ENCODE measurements around the gene MPV17.
"Not testable (repeated sequence)": the region's sequence is repeated elsewhere in the genome, so short reads cannot be mapped to it uniquely, and the experiment has no call there.

The MPV17 gene

DNA sequence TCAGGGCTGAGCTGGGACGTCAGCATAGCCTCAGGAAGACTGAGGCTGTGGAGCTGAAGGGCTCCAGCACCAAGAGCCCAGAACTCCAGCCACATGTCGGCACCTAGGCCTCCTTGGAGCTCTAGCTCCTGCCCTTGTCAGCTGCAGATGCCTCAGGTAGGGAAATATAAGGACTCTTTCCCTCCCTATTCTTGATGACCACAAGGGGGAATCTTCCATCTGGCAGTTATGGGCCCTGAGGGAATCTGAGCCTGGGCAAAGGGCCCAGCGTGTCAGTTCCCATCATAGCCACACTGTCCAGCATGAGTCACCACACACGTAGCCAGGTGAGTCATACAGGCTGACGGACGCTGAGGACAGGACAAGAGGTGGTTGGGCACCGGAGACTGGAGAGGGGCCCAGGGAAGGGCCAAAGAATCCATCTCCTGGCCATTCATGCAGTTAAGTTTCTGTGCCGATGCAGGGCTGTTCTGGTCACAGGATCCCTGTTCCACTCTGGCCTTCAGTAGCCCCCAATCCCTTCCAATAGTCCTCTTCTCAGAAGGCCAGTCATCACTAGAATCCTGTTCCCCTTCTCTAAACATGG lies 1.8 kb downstream of the MPV17 start:
- no peak overlapping the region for H3K18ac ChIP-seq (ENCODE audit: low read length)
- no peak overlapping the region for H3K27ac ChIP-seq (replicated peaks; ENCODE audit: low read length)
- DNase-seq (ENCODE audit: low spot score) = no peak
- H3K23ac ChIP-seq (ENCODE audit: low read depth, low read length, poor library complexity) = no peak overlapping the region
- no peak overlapping the region for H2BK5ac ChIP-seq (ENCODE audit: low read length)
- no peak overlapping the region for H3K14ac ChIP-seq (ENCODE audit: low read length)
- H3K4ac ChIP-seq (ENCODE audit: low read length) = no peak overlapping the region
- peaks cover 6 to 12% of the 10 kb centered on the region in 2 donors for H3K4me1 ChIP-seq (ENCODE audit: control insufficient read depth in 2 of 2, insufficient read depth in 1 of 2, low read depth in 1 of 2, low read length in 2 of 2)
- no peak overlapping the region for H2AK5ac ChIP-seq (ENCODE audit: low read depth, low read length)
- no peak overlapping the region for H2BK15ac ChIP-seq (ENCODE audit: low read length)
- WGBS, 2 donors (ENCODE audit: extremely low coverage in 2 of 2, insufficient read length in 2 of 2, insufficient replicate concordance in 1 of 2) = no CpG with 5 or more reads among the region's 8 CpGs
- H2BK120ac ChIP-seq (ENCODE audit: low read depth, low read length) = no peak overlapping the region
- H3K9ac ChIP-seq (ENCODE audit: low read depth, low read length, poor library complexity) = no peak overlapping the region
- no peak overlapping the region for H4K8ac ChIP-seq (ENCODE audit: low read depth, low read length)
- H3K36me3 ChIP-seq (replicated peaks in 1 of 2; ENCODE audit: control insufficient read depth in 2 of 2, insufficient read depth in 2 of 2, low read length in 2 of 2) = peaks cover 4 to 21% of the 10 kb centered on the region in 2 donors
- no peaks in the 10 kb centered on the region for H3K27me3 ChIP-seq (ENCODE audit: control insufficient read depth in 3 of 3, insufficient read depth in 3 of 3, low read depth in 1 of 3, low read length in 3 of 3)
- no peak overlapping the region for H3K4me2 ChIP-seq (ENCODE audit: insufficient read depth, low read length, poor library complexity, severe bottlenecking)
- H2AFZ ChIP-seq (ENCODE audit: low read length) = no peak overlapping the region
- H3K4me3 ChIP-seq (ENCODE audit: low read length in 2 of 2) = peak overlapping the region in 1 of 2 donors; percentile 11
- no peaks in the 10 kb centered on the region for H3K9me3 ChIP-seq (replicated peaks in 1 of 2; ENCODE audit: control insufficient read depth in 2 of 2, insufficient read depth in 1 of 2, low read depth in 1 of 2, low read length in 2 of 2)
- no peak overlapping the region for H2BK12ac ChIP-seq (ENCODE audit: low read length)
- no peak overlapping the region for H4K91ac ChIP-seq (ENCODE audit: low read depth, low read length, poor library complexity)
- H3K79me1 ChIP-seq (ENCODE audit: low read depth, low read length) = peaks cover 2% of the 10 kb centered on the region

DNA sequence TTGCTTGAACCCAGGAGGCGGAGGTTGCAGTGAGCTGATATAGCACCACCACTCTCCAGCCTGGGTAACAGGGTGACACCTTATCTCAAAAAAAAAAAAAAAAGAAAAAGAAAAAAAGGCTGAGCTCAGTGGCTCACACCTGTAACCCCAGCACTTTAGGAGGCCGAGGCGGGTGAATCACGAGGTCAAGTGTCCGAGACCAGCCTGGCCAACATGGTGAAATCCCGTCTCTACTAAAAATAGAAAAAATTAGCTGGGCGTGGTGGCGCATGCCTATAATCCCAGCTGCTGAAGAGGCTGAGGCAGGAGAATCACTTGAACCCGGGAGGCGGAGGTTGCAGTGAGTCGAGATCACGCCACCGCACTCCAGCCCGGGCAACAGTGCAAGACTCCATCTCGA lies 3.1 kb downstream of the MPV17 start:
- not testable (repeated sequence) for H3K23ac ChIP-seq (ENCODE audit: low read depth, low read length, poor library complexity); H3K18ac ChIP-seq (ENCODE audit: low read length); H3K27ac ChIP-seq (replicated peaks; ENCODE audit: low read length); H2BK15ac ChIP-seq (ENCODE audit: low read length); H2AFZ ChIP-seq (ENCODE audit: low read length); DNase-seq (ENCODE audit: low spot score); H2BK5ac ChIP-seq (ENCODE audit: low read length); H4K91ac ChIP-seq (ENCODE audit: low read depth, low read length, poor library complexity); H3K9ac ChIP-seq (ENCODE audit: low read depth, low read length, poor library complexity); H3K4me3 ChIP-seq (ENCODE audit: low read length in 2 of 2); H4K8ac ChIP-seq (ENCODE audit: low read depth, low read length); H2BK12ac ChIP-seq (ENCODE audit: low read length); H3K27me3 ChIP-seq (ENCODE audit: control insufficient read depth in 3 of 3, insufficient read depth in 3 of 3, low read depth in 1 of 3, low read length in 3 of 3); H3K79me1 ChIP-seq (ENCODE audit: low read depth, low read length); H3K9me3 ChIP-seq (replicated peaks in 1 of 2; ENCODE audit: control insufficient read depth in 2 of 2, insufficient read depth in 1 of 2, low read depth in 1 of 2, low read length in 2 of 2); H3K14ac ChIP-seq (ENCODE audit: low read length); H3K4me2 ChIP-seq (ENCODE audit: insufficient read depth, low read length, poor library complexity, severe bottlenecking); H3K36me3 ChIP-seq (replicated peaks in 1 of 2; ENCODE audit: control insufficient read depth in 2 of 2, insufficient read depth in 2 of 2, low read length in 2 of 2); H2AK5ac ChIP-seq (ENCODE audit: low read depth, low read length); H3K4ac ChIP-seq (ENCODE audit: low read length); H2BK120ac ChIP-seq (ENCODE audit: low read depth, low read length)
- H3K4me1 ChIP-seq (ENCODE audit: control insufficient read depth in 2 of 2, insufficient read depth in 1 of 2, low read depth in 1 of 2, low read length in 2 of 2) = peaks cover 6 to 12% of the 10 kb centered on the region in 2 donors
- WGBS, 2 donors (ENCODE audit: extremely low coverage in 2 of 2, insufficient read length in 2 of 2, insufficient replicate concordance in 1 of 2) = no CpG with 5 or more reads among the region's 15 CpGs

DNA sequence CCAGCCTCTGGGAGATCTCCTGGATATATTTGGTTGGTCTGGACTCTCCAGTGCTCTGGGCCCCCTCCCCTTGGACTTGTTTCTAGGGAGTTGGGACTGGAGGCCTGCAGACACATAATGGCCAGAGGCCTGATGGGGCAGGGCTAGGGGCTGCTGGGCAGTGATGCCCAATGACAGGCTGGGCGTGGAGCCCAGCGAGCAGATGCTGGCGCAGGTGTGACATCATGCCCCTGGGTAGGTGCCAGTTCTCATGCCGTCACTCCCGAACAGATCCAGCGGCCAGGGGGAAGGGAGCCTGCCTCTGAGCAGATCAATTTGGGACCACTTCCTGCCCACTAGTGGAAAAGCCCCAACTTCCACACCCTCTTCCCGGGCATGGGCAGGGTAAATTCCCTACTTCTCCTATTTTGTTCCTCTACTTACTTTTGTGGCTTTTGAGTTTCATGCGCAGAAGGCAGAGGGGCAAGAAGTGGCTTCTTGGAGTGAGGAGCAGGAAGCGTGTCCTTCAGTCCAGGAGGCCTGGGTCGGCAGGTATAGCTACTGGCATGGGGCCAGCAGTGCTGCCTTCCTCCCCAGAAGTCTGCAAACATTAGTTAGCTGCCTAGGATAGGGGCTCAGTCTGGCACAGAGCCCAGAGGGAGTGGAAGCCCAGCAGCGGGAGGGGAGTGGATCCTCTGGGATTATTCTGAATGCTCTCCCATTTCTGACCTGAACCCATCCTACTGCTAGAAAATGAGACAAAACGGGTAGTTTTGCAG lies 6.1 kb downstream of the MPV17 start:
- no peaks in the 10 kb centered on the region for H3K9me3 ChIP-seq (replicated peaks in 1 of 2; ENCODE audit: control insufficient read depth in 2 of 2, insufficient read depth in 1 of 2, low read depth in 1 of 2, low read length in 2 of 2)
- peak overlapping the region; percentile 73 for H2BK12ac ChIP-seq (ENCODE audit: low read length)
- no CpG with 5 or more reads among the region's 12 CpGs for WGBS, 2 donors (ENCODE audit: extremely low coverage in 2 of 2, insufficient read length in 2 of 2, insufficient replicate concordance in 1 of 2)
- DNase-seq (ENCODE audit: low spot score) = no peak
- no peak overlapping the region for H3K27ac ChIP-seq (replicated peaks; ENCODE audit: low read length)
- H2BK5ac ChIP-seq (ENCODE audit: low read length) = no peak overlapping the region
- H3K18ac ChIP-seq (ENCODE audit: low read length) = no peak overlapping the region
- peaks cover 0 to 15% of the 10 kb centered on the region in 2 donors for H3K36me3 ChIP-seq (replicated peaks in 1 of 2; ENCODE audit: control insufficient read depth in 2 of 2, insufficient read depth in 2 of 2, low read length in 2 of 2)
- H3K4me3 ChIP-seq (ENCODE audit: low read length in 2 of 2) = no peak overlapping the region
- no peak overlapping the region for H4K8ac ChIP-seq (ENCODE audit: low read depth, low read length)
- H4K91ac ChIP-seq (ENCODE audit: low read depth, low read length, poor library complexity) = no peak overlapping the region
- peaks cover 0 to 1% of the 10 kb centered on the region in 2 donors for H3K4me1 ChIP-seq (ENCODE audit: control insufficient read depth in 2 of 2, insufficient read depth in 1 of 2, low read depth in 1 of 2, low read length in 2 of 2)
- no peak overlapping the region for H2AK5ac ChIP-seq (ENCODE audit: low read depth, low read length)
- H3K27me3 ChIP-seq (ENCODE audit: control insufficient read depth in 3 of 3, insufficient read depth in 3 of 3, low read depth in 1 of 3, low read length in 3 of 3) = no peaks in the 10 kb centered on the region
- H2BK15ac ChIP-seq (ENCODE audit: low read length) = no peak overlapping the region
- H3K4me2 ChIP-seq (ENCODE audit: insufficient read depth, low read length, poor library complexity, severe bottlenecking) = no peak overlapping the region
- no peaks in the 10 kb centered on the region for H3K79me1 ChIP-seq (ENCODE audit: low read depth, low read length)
- no peak overlapping the region for H3K23ac ChIP-seq (ENCODE audit: low read depth, low read length, poor library complexity)
- H3K4ac ChIP-seq (ENCODE audit: low read length) = no peak overlapping the region
- no peak overlapping the region for H2BK120ac ChIP-seq (ENCODE audit: low read depth, low read length)
- H2AFZ ChIP-seq (ENCODE audit: low read length) = no peak overlapping the region
- H3K9ac ChIP-seq (ENCODE audit: low read depth, low read length, poor library complexity) = no peak overlapping the region
- H3K14ac ChIP-seq (ENCODE audit: low read length) = no peak overlapping the region

DNA sequence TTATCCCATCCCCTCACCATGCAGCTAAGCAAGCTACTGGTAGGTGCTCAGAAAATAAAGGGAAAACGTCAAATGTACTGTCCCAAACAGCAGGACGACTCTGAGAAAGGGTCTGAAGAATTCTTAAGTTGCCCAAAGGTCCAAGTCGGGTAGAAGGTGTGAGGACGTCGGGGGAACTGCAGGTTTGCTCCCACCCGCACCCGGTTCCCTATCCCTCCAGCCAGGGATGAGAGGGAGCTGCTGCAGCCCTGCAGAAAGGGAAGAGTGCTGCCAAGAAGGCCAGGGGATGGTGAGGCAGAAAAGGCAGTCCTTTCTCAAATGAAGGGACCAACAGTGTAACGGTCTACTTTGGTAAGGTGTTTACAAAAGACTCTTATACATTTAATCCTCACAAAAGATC lies 7.8 kb downstream of the MPV17 start:
- Histone ChIP-seq H3K4me2 (ENCODE audit: insufficient read depth, low read length, poor library complexity, severe bottlenecking) (no peak overlapping the region), H3K9ac (ENCODE audit: low read depth, low read length, poor library complexity) (no peak overlapping the region), H3K4me1 (ENCODE audit: control insufficient read depth in 2 of 2, insufficient read depth in 1 of 2, low read depth in 1 of 2, low read length in 2 of 2) (no peaks in the 10 kb centered on the region), H3K27ac (replicated peaks; ENCODE audit: low read length) (no peak overlapping the region), H3K4ac (ENCODE audit: low read length) (no peak overlapping the region), H4K8ac (ENCODE audit: low read depth, low read length) (no peak overlapping the region), H3K27me3 (ENCODE audit: control insufficient read depth in 3 of 3, insufficient read depth in 3 of 3, low read depth in 1 of 3, low read length in 3 of 3) (no peaks in the 10 kb centered on the region), H3K36me3 (replicated peaks in 1 of 2; ENCODE audit: control insufficient read depth in 2 of 2, insufficient read depth in 2 of 2, low read length in 2 of 2) (peaks cover 3 to 22% of the 10 kb centered on the region in 2 donors), H2BK12ac (ENCODE audit: low read length) (no peak overlapping the region), H2BK120ac (ENCODE audit: low read depth, low read length) (no peak overlapping the region), H2AFZ (ENCODE audit: low read length) (no peak overlapping the region), H2BK5ac (ENCODE audit: low read length) (no peak overlapping the region), H2AK5ac (ENCODE audit: low read depth, low read length) (no peak overlapping the region), H3K4me3 (ENCODE audit: low read length in 2 of 2) (no peak overlapping the region), H3K79me1 (ENCODE audit: low read depth, low read length) (no peaks in the 10 kb centered on the region), H3K14ac (ENCODE audit: low read length) (no peak overlapping the region), H3K23ac (ENCODE audit: low read depth, low read length, poor library complexity) (no peak overlapping the region), H3K18ac (ENCODE audit: low read length) (no peak overlapping the region), H4K91ac (ENCODE audit: low read depth, low read length, poor library complexity) (no peak overlapping the region), H2BK15ac (ENCODE audit: low read length) (no peak overlapping the region), H3K9me3 (replicated peaks in 1 of 2; ENCODE audit: control insufficient read depth in 2 of 2, insufficient read depth in 1 of 2, low read depth in 1 of 2, low read length in 2 of 2) (no peaks in the 10 kb centered on the region)
- no CpG with 5 or more reads among the region's 8 CpGs for WGBS, 2 donors (ENCODE audit: extremely low coverage in 2 of 2, insufficient read length in 2 of 2, insufficient replicate concordance in 1 of 2)
- DNase-seq (ENCODE audit: low spot score) = no peak

All from neuronal stem cell (in vitro differentiated cells).